B cell (primary cell): Measurements from ENCODE around the gene STEAP4. TPM values are rescaled to one million over a fixed set of nuclear protein-coding genes. Genes with fewer than 3 reads are reported as not detected.

ENCODE experiments used
- ATAC-seq: fragments of 200-7000 bp; cut with Tn5 transposase; one replicate; pipeline ENCODE4 v1.10.0; 2021; ENCODE audit warnings: low read depth, mild to moderate bottlenecking, moderate number of reproducible peaks, moderate library complexity
- CTCF ChIA-PET: fragments of 350-600 bp; sonication (Branson Sonifier 250); formaldehyde crosslinking; loops from one replicate; lab custom pipeline; 2021; ENCODE audit warnings: antibody characterized with exemption, inconsistent platforms; lab: Charles Lee
- POLR2A ChIA-PET: fragments of 350-600 bp; sonication (Branson Sonifier 250); formaldehyde crosslinking; loops from one replicate; lab custom pipeline; 2021; ENCODE audit warnings: antibody characterized with exemption; lab: Charles Lee
- DNase-seq: peaks from one replicate; pipeline ENCODE4 v3.0.0; 2013
- H2AFZ ChIP-seq: 2 replicates; pipeline ENCODE4 v1.6.1; 2012; ENCODE audit warnings: mild to moderate bottlenecking, low read depth, low read length; ENCODE audit not compliant: insufficient read depth, poor library complexity, severe bottlenecking
- H3K27ac ChIP-seq, 2 donors: 1 replicate in 1 of 2; 2 replicates in 1 of 2; pipeline ENCODE4 v1.5.1; 2012 to 2013; ENCODE audit warnings: low read length in 2 of 2, mild to moderate bottlenecking in 2 of 2, moderate library complexity in 1 of 2
- H3K27me3 ChIP-seq, 4 experiments: fragments of 200-600 bp in 1 of 4; sonication (generic) in 1 of 4; replicated peaks in 1 of 4; 1 replicate in 2 of 4; 2 replicates in 2 of 4; pipeline versions ENCODE4 v1.6.1 to v1.7.0; 2013 to 2016; ENCODE audit warnings: low read length in 3 of 4, mild to moderate bottlenecking in 2 of 4, mixed read lengths in 1 of 4, moderate library complexity in 1 of 4; ENCODE audit not compliant: insufficient read depth in 4 of 4, control insufficient read depth in 3 of 4; ENCODE audit errors: control extremely low read depth in 1 of 4
- H3K36me3 ChIP-seq, 2 experiments: replicated peaks in 1 of 2; 1 replicate in 1 of 2; 2 replicates in 1 of 2; pipeline versions ENCODE4 v1.6.1 to v1.7.1; 2013; ENCODE audit warnings: low read length in 1 of 2; ENCODE audit not compliant: insufficient read depth in 2 of 2, control insufficient read depth in 1 of 2; ENCODE audit errors: control extremely low read depth in 1 of 2, extremely low read depth in 1 of 2
- H3K4me1 ChIP-seq, 2 donors: fragments of 200-600 bp in 1 of 2; sonication (generic) in 1 of 2; 1 replicate in 1 of 2; 2 replicates in 1 of 2; pipeline versions ENCODE4 v1.5.1 to v1.6.1; 2013 to 2017; ENCODE audit warnings: low read length in 2 of 2; ENCODE audit not compliant: control insufficient read depth in 2 of 2, insufficient read depth in 2 of 2
- H3K4me2 ChIP-seq: replicated peaks from 2 replicates; pipeline ENCODE3; 2012; ENCODE audit warnings: mild to moderate bottlenecking, low read depth, low read length; ENCODE audit not compliant: poor library complexity, severe bottlenecking
- H3K4me3 ChIP-seq, 5 experiments: fragments of 200-600 bp in 1 of 5; sonication (generic) in 1 of 5; 1 replicate in 3 of 5; 2 replicates in 2 of 5; pipeline versions ENCODE4 v1.5.1 to v1.7.0; 2011 to 2016; ENCODE audit warnings: low read length in 4 of 5, mild to moderate bottlenecking in 4 of 5, low read depth in 2 of 5, control low read depth in 1 of 5, moderate library complexity in 1 of 5; ENCODE audit not compliant: insufficient read depth in 1 of 5; ENCODE audit errors: control extremely low read depth in 1 of 5, extremely low read depth in 1 of 5
- H3K79me2 ChIP-seq: fragments of 200-600 bp; sonication (generic); one replicate; pipeline ENCODE4 v1.6.0; 2016; ENCODE audit warnings: low read length; ENCODE audit not compliant: control insufficient read depth, insufficient read depth
- H3K9ac ChIP-seq: fragments of 200-600 bp; sonication (generic); 2 replicates; pipeline ENCODE4 v1.6.1; 2017; ENCODE audit warnings: mild to moderate bottlenecking, low read length, moderate library complexity
- H3K9me3 ChIP-seq, 3 donors: one replicate each; pipeline versions ENCODE4 v1.6.1 to v1.7.1; 2013; ENCODE audit warnings: low read length in 2 of 3; ENCODE audit not compliant: control insufficient read depth in 2 of 3, insufficient read depth in 1 of 3; ENCODE audit errors: control extremely low read depth in 1 of 3
- H4K20me1 ChIP-seq: 2 replicates; pipeline ENCODE4 v1.6.0; 2012; ENCODE audit warnings: mild to moderate bottlenecking, low read length; ENCODE audit not compliant: insufficient read depth, control insufficient read depth, poor library complexity, severe bottlenecking
- H3K27ac Mint-ChIP-seq: one replicate; pipeline ENCODE4 v1.8.0; 2021; ENCODE audit warnings: mixed read lengths
- H3K27me3 Mint-ChIP-seq: one replicate; pipeline ENCODE4 v1.8.0; 2021; ENCODE audit warnings: mixed read lengths
- H3K4me1 Mint-ChIP-seq: one replicate; pipeline ENCODE4 v1.8.0; 2021; ENCODE audit warnings: mixed read lengths
- H3K4me3 Mint-ChIP-seq: one replicate; pipeline ENCODE4 v1.8.0; 2021; ENCODE audit warnings: mixed read lengths
- H3K9me3 Mint-ChIP-seq: one replicate; pipeline ENCODE4 v1.8.0; 2022; ENCODE audit warnings: mixed read lengths; ENCODE audit not compliant: insufficient read depth
- CTCF ChIP-seq: fragments of 200-600 bp; IDR thresholded peaks from one replicate; pipeline ENCODE4 v1.8.0; 2022; ENCODE audit warnings: antibody characterized with exemption, mild to moderate bottlenecking
- EZH2 ChIP-seq: IDR thresholded peaks from 2 replicates; pipeline ENCODE4 v1.6.1; 2012; ENCODE audit warnings: borderline replicate concordance, low read depth, mild to moderate bottlenecking, moderate library complexity, low read length; ENCODE audit not compliant: insufficient read depth, poor library complexity, severe bottlenecking
- WGBS: methylation state at CpG from one replicate; pipeline ENCODE4 v1.1.5; 2013; ENCODE audit warnings: missing lambda C conversion rate; ENCODE audit not compliant: insufficient coverage; 5-methylcytosine and 5-hydroxymethylcytosine counted together
- intact Hi-C: fragments of 100-400 bp; cut with micrococcal nuclease; formaldehyde crosslinking; loops from one replicate; pipeline ENCODE4 v1.10.0; 2022
- polyA plus RNA-seq: library from polyadenylated mRNA; depleted of rRNA; stranded (reverse); fragments of >200 nt; gene quantifications from 2 replicates; pipeline ENCODE4 v1.2.3, GENCODE V29; 2012
- total RNA-seq, 2 donors: library from RNA; stranded (reverse); fragments of 120-200 nt in 1 of 2; gene quantifications; 1 replicate in 1 of 2; 2 replicates in 1 of 2; pipeline versions ENCODE4 v1.2.3 to v1.2.4, GENCODE V29; 2013 to 2022

The STEAP4 gene
- total and polyA plus RNA-seq, 2 donors (not counting 1 experiment from before 2014, with no cell fraction given), result 0.04 TPM; not detected in 1

GRCh38 chr7:88224601-88225275 lies 82.0 kb downstream of the STEAP4 start:
- Mint-ChIP-seq H3K9me3 (no peaks in the 10 kb centered on the region), H3K27me3 (peaks cover 13% of the 10 kb centered on the region), H3K4me1 (peaks cover 11% of the 10 kb centered on the region), H3K27ac (no peak overlapping the region), H3K4me3 (no peak overlapping the region)
- ATAC-seq, result no peak
- no peak overlapping the region for H3K27ac ChIP-seq
- intact Hi-C loops, result loop anchor here (5.0 kb wide), 1 partner anchor 1072 kb away; the partner anchor contains the start of gene DMTF1
- H2AFZ ChIP-seq, result no peak overlapping the region
- H3K9ac ChIP-seq, result no peak overlapping the region
- CTCF ChIA-PET, result no interaction called here
- H3K4me2 ChIP-seq, result no peak overlapping the region
- H4K20me1 ChIP-seq, result no peaks in the 10 kb centered on the region
- POLR2A ChIA-PET, result no interaction called here
- no CpG with 5 or more reads among the region's 2 CpGs for WGBS
- DNase-seq, result no peak
- peaks cover 0 to 4% (median 2%) of the 10 kb centered on the region in 3 donors for H3K9me3 ChIP-seq
- no peaks in the 10 kb centered on the region for H3K27me3 ChIP-seq
- no peak overlapping the region for H3K4me3 ChIP-seq
- TF ChIP-seq CTCF (no peak), EZH2 (no peak)
- no peaks in the 10 kb centered on the region for H3K36me3 ChIP-seq
- H3K79me2 ChIP-seq, result peaks cover 6% of the 10 kb centered on the region
- H3K4me1 ChIP-seq, result peaks cover 5 to 11% of the 10 kb centered on the region in 2 donors

- Histone ChIP-seq H3K79me2 (peaks cover 14% of the 10 kb centered on the region), H3K9me3 (peaks cover 0 to 4% (median 0%) of the 10 kb centered on the region in 3 donors), H3K4me1 (peaks cover 6 to 17% of the 10 kb centered on the region in 2 donors), H3K27ac (no peak overlapping the region), H4K20me1 (no peaks in the 10 kb centered on the region), H3K9ac (no peak overlapping the region), H2AFZ (no peak overlapping the region), H3K4me2 (no peak overlapping the region), H3K4me3 (no peak overlapping the region), H3K36me3 (no peaks in the 10 kb centered on the region), H3K27me3 (no peaks in the 10 kb centered on the region)
- intact Hi-C loops, result loop anchor here (5.0 kb wide), 1 partner anchor 1071 kb away; the partner anchor contains the start of gene DMTF1
- CTCF ChIA-PET, result no interaction called here
- H3K9me3 Mint-ChIP-seq, result no peaks in the 10 kb centered on the region
- H3K27ac Mint-ChIP-seq, result no peak overlapping the region
- DNase-seq, result no peak
- no peak overlapping the region for H3K4me3 Mint-ChIP-seq
- H3K4me1 Mint-ChIP-seq, result peaks cover 18% of the 10 kb centered on the region
- POLR2A ChIA-PET, result no interaction called here
- TF ChIP-seq CTCF (no peak), EZH2 (no peak)
- no CpG with 5 or more reads among the region's 2 CpGs for WGBS
- peaks cover 13% of the 10 kb centered on the region for H3K27me3 Mint-ChIP-seq
- no peak for ATAC-seq
Observed at GRCh38 chr7:88223265-88223664, 83.4 kb downstream of the STEAP4 start.
